ENCODE measurements around the gene EHD4. TPM values are rescaled to one million over a fixed set of nuclear protein-coding genes. Genes with fewer than 3 reads are reported as not detected.

Gene EHD4
- total and polyA plus RNA-seq, 9 of the 15 experiments (the other 6 are each of a cell fraction or from before 2014, with no cell fraction given) = 0.89 to 10.3 (median 6.4) TPM

DNA sequence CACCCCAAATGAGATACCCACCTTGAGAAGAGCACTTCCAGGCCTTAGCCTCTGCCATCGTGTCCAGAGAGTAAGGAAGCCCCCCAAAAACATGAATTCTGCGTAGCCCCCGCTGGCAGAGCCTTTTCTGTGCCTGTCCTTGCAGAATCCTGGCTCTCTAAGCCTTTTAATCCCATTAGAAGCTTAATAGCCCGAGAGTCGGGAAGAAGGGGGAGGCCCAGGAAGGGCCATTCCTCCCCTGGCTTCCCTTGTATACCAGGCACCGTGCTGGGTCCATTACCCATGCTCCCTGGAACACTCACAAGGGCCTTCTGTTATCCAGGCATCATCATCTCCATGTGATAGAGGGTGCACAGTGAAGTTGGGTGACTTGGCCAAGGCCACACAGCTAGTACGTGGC lies 85.6 kb downstream of the EHD4 start:
- no peak for ATAC-seq
- no peak for FAIRE-seq
- no peaks in the 10 kb centered on the region for H3K79me2 ChIP-seq (ENCODE audit: control insufficient read depth, insufficient read depth, low read length)
- peaks cover 0 to 24% of the 10 kb centered on the region in 2 experiments; a peak in 2 of 5 replicates for H3K4me1 ChIP-seq (replicated peaks in 1 of 2; ENCODE audit: control insufficient read depth in 2 of 2, insufficient read depth in 2 of 2, low read length in 2 of 2)
- peaks cover 6% of the 10 kb centered on the region; the same call in 1 of the 2 replicates for H4K20me1 ChIP-seq (replicated peaks; ENCODE audit: control insufficient read depth, insufficient read depth, low read length)
- in situ Hi-C loops (cut with MboI) (no loop called here), intact Hi-C loops (cut with micrococcal nuclease) (no loop called here)
- H3K36me3 ChIP-seq (ENCODE audit: control insufficient read depth, insufficient read depth, low read length) = no peaks in the 10 kb centered on the region
- H3K27me3 ChIP-seq (ENCODE audit: control insufficient read depth in 2 of 2, insufficient read depth in 2 of 2, low read length in 2 of 2) = peaks cover 21 to 75% of the 10 kb centered on the region in 2 experiments; a peak in 3 of 5 replicates
- DNase-seq (ENCODE audit: extremely low read depth in 1 of 4, low spot score in 3 of 4) = no peak
- TF ChIP-seq ADNP (tag; IDR thresholded peaks at IDR 0.05) = no peak
- no peak for TF ChIP-seq ZNF217 (CRISPR knock-in tag; IDR thresholded peaks at IDR 0.05)
- TF ChIP-seq PHB (CRISPR knock-in tag; IDR thresholded peaks at IDR 0.05) = no peak
- no peak for TF ChIP-seq SPI1 (IDR thresholded peaks at IDR 0.05; ENCODE audit: borderline replicate concordance, low read depth, low read length)
- TF ChIP-seq THRAP3 (IDR thresholded peaks at IDR 0.05; ENCODE audit: borderline replicate concordance) = no peak
- TF ChIP-seq POLR2AphosphoS5 (IDR thresholded peaks at IDR 0.05; ENCODE audit: control insufficient read depth, insufficient read depth, low read depth, low read length) = no peak
- no peak for TF ChIP-seq FOXK2 (conservative IDR thresholded peaks at IDR 0.05 in 1 of 2, IDR thresholded peaks at IDR 0.05 in 1 of 2; ENCODE audit: low read depth in 2 of 2)
- no peak for TF ChIP-seq NR4A1 (CRISPR knock-in tag; IDR thresholded peaks at IDR 0.05)
- no peak for TF ChIP-seq NR4A1 (tag; IDR thresholded peaks at IDR 0.05)
- no peak for TF ChIP-seq EGR1 (conservative IDR thresholded peaks at IDR 0.05)
- no peak for TF ChIP-seq NFXL1 (CRISPR knock-in tag; IDR thresholded peaks at IDR 0.05)
- no peak for TF ChIP-seq TEAD1 (CRISPR knock-in tag; IDR thresholded peaks at IDR 0.05)
- TF ChIP-seq HDAC6 (IDR thresholded peaks at IDR 0.05; ENCODE audit: low read depth, low read length) = no peak
- TF ChIP-seq, protein P1, sequence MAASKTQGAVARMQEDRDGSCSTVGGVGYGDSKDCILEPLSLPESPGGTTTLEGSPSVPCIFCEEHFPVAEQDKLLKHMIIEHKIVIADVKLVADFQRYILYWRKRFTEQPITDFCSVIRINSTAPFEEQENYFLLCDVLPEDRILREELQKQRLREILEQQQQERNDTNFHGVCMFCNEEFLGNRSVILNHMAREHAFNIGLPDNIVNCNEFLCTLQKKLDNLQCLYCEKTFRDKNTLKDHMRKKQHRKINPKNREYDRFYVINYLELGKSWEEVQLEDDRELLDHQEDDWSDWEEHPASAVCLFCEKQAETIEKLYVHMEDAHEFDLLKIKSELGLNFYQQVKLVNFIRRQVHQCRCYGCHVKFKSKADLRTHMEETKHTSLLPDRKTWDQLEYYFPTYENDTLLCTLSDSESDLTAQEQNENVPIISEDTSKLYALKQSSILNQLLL (CRISPR knock-in tag; IDR thresholded peaks at IDR 0.05; ENCODE audit: borderline replicate concordance) = no peak
- no peak overlapping the region for H3K9ac ChIP-seq (ENCODE audit: insufficient read depth in 1 of 2, low read depth in 2 of 2, low read length in 2 of 2)
- no peak overlapping the region for H2AFZ ChIP-seq (ENCODE audit: low read depth, low read length)
- BruUV-seq (replicated peaks) = no TSS peak
- ChIA-PET CTCF (ENCODE audit: low intra/inter-chr PET ratio) (no interaction called here), POLR2A (interaction anchor here (0.6 to 1.4 kb wide), 5 partner anchors 8 to 92 kb away, joined by 3 to 8 read pairs (median 3); no protein-coding TSS in a partner anchor)
- no peak overlapping the region for H3K4me2 ChIP-seq (ENCODE audit: insufficient read depth, low read length)
- peaks cover 3% of the 10 kb centered on the region for H3K9me1 ChIP-seq (ENCODE audit: control insufficient read depth, insufficient read depth, low read length)
- H3K4me3 ChIP-seq = no peak overlapping the region
- 7% methylated on average over 7 of the region's 7 CpGs for WGBS (ENCODE audit: insufficient coverage, low coverage, missing lambda C conversion rate)
- H3K27ac ChIP-seq (ENCODE audit: extremely low read depth, low read depth, low read length) = no peak overlapping the region
- H3K9me3 ChIP-seq (replicated peaks; ENCODE audit: control insufficient read depth, insufficient read depth, low read depth, low read length) = no peaks in the 10 kb centered on the region

Measured in K562 (cell line).